ENCODE results near the gene FBXW11. TPM values are rescaled to one million over a fixed set of nuclear protein-coding genes. Genes with fewer than 3 reads are reported as not detected.

Gene FBXW11
- total and polyA plus RNA-seq, 10 of the 15 experiments (the other 5 are each of a cell fraction or from before 2014, with no cell fraction given), result 4.3 to 61.5 (median 40.0) TPM

GRCh38 chr5:171978016-171978415 is 28.4 kb downstream of the FBXW11 start:
- H3K4me2 ChIP-seq (ENCODE audit: control insufficient read depth, insufficient read depth), result peak overlapping the region; percentile 83
- FAIRE-seq (no peak), ATAC-seq (peak; percentile 75), DNase-seq (ENCODE audit: low read depth, low spot score) (peak; percentile 70)
- in situ Hi-C loops (cut with MboI) (no loop called here), intact Hi-C loops (cut with micrococcal nuclease; ENCODE audit: unreplicated experiment) (no loop called here)
- no peaks in the 10 kb centered on the region for H4K20me1 ChIP-seq (ENCODE audit: control insufficient read depth, insufficient read depth)
- BruUV-seq (replicated peaks), result no TSS peak
- ChIA-PET SMC1A (ENCODE audit: uncharacterized antibody, unreplicated experiment) (interaction anchor here (0.5 to 2.8 kb wide), 11 partner anchors 8 to 189 kb away, joined by 3 to 16 read pairs (median 5); partner anchors contain the start of gene FBXW11), RAD21 (ENCODE audit: unreplicated experiment) (interaction anchor here (0.6 to 1.9 kb wide), 4 partner anchors 11 to 70 kb away, joined by 3 to 8 read pairs (median 5); partner anchors contain the start of gene FBXW11), CTCF (interaction anchor here (0.7 to 1.7 kb wide), 5 partner anchors 19 to 69 kb away, joined by 3 to 7 read pairs (median 4); partner anchors contain the start of gene FBXW11), POLR2A (interaction anchor here (0.7 to 2.2 kb wide), 3 partner anchors 11 to 17 kb away, joined by 4 to 8 read pairs (median 5); no protein-coding TSS in a partner anchor)
- peak overlapping the region; percentile 59; the same call in 1 of the 2 replicates for H3K4me3 ChIP-seq
- peak overlapping the region; percentile 94 for H3K27ac ChIP-seq (ENCODE audit: control insufficient read depth, insufficient read depth)
- H2AFZ ChIP-seq (ENCODE audit: control insufficient read depth, low read depth, low read length), result no peak overlapping the region
- peaks cover 0 to 6% of the 10 kb centered on the region in 2 experiments; a peak in 1 of 4 replicates for H3K36me3 ChIP-seq (ENCODE audit: control insufficient read depth in 2 of 2, insufficient read depth in 2 of 2, low read length in 1 of 2)
- 0% methylated on average over 1 of the region's 1 CpG for WGBS (ENCODE audit: insufficient coverage, insufficient replicate concordance, low lambda C conversion rate, missing lambda C conversion rate)
- H3K9me3 ChIP-seq (replicated peaks; ENCODE audit: control insufficient read depth, insufficient read depth, low read length), result peaks cover 16% of the 10 kb centered on the region
- H3K27me3 ChIP-seq (replicated peaks in 1 of 2; ENCODE audit: control insufficient read depth in 2 of 2, insufficient read depth in 2 of 2, low read length in 1 of 2), result no peaks in the 10 kb centered on the region
- H3K9ac ChIP-seq (ENCODE audit: control insufficient read depth, insufficient read depth, low read length), result peak overlapping the region; percentile 64
- H3K79me2 ChIP-seq (ENCODE audit: control insufficient read depth, insufficient read depth, low read length), result peaks cover 87% of the 10 kb centered on the region
- peaks cover 38% of the 10 kb centered on the region for H3K4me1 ChIP-seq (ENCODE audit: control insufficient read depth, insufficient read depth, low read length)
- peak; percentile 48 for TF ChIP-seq CREM (IDR thresholded peaks at IDR 0.05; ENCODE audit: low read depth)
- no peak for TF ChIP-seq USF2 (IDR thresholded peaks at IDR 0.05; ENCODE audit: borderline replicate concordance, low read depth, low read length)
- no peak for TF ChIP-seq ZSCAN29 (IDR thresholded peaks at IDR 0.05)
- TF ChIP-seq BCL3 (IDR thresholded peaks at IDR 0.05; ENCODE audit: borderline replicate concordance, insufficient read depth, low read depth, low read length, poor library complexity, severe bottlenecking), result peak; percentile 54
- TF ChIP-seq RFX5 (IDR thresholded peaks at IDR 0.05; ENCODE audit: low read depth, low read length), result no peak
- TF ChIP-seq PAX5 (IDR thresholded peaks at IDR 0.05; ENCODE audit: borderline replicate concordance, low read depth, low read length), result 0 out of 2 replicates have a peak, but pooled peaks have one; percentile 39
- TF ChIP-seq RELA (IDR thresholded peaks at IDR 0.05; ENCODE audit: borderline replicate concordance, partially characterized antibody), result no peak
- peak; percentile 43; the same call in 1 of the 2 replicates for TF ChIP-seq SPI1 (IDR thresholded peaks at IDR 0.05; ENCODE audit: borderline replicate concordance, insufficient read depth, low read depth, low read length)
- TF ChIP-seq ZNF274 (IDR thresholded peaks at IDR 0.05; ENCODE audit: insufficient read depth, insufficient read length), result no peak
- TF ChIP-seq POLR2AphosphoS5 (IDR thresholded peaks at IDR 0.05; ENCODE audit: low read length), result no peak
- peak; percentile 71 for TF ChIP-seq MEF2B (IDR thresholded peaks at IDR 0.05; ENCODE audit: partially characterized antibody, poor library complexity, severe bottlenecking)
- TF ChIP-seq EP300 (IDR thresholded peaks at IDR 0.05; ENCODE audit: borderline replicate concordance in 1 of 2, control insufficient read depth in 1 of 2, low read depth in 2 of 2, low read length in 2 of 2), result peak in 1 of 2 experiments; percentile 40; a peak in 1 of 4 replicates
- peak; percentile 40; the same call in 1 of the 2 replicates for TF ChIP-seq ATF7 (IDR thresholded peaks at IDR 0.05; ENCODE audit: low read depth)
- peak; percentile 59; the same call in 1 of the 2 replicates for TF ChIP-seq JUNB (IDR thresholded peaks at IDR 0.05)
- TF ChIP-seq MEF2A (IDR thresholded peaks at IDR 0.05; ENCODE audit: insufficient read depth, low read depth, low read length), result peak; percentile 92
- TF ChIP-seq HSF1 (IDR thresholded peaks at IDR 0.05; ENCODE audit: low read depth, low read length), result no peak
- no peak for TF ChIP-seq SMC3 (IDR thresholded peaks at IDR 0.05; ENCODE audit: borderline replicate concordance, low read length)
- TF ChIP-seq CHD1 (IDR thresholded peaks at IDR 0.05; ENCODE audit: low read depth, low read length), result no peak
- no peak for TF ChIP-seq ZNF622 (IDR thresholded peaks at IDR 0.05)
- peak in 1 of 2 experiments; percentile 25; a peak in 2 of 4 replicates for TF ChIP-seq BHLHE40 (IDR thresholded peaks at IDR 0.05; ENCODE audit: borderline replicate concordance in 1 of 2, low read depth in 2 of 2, low read length in 1 of 2)
- TF ChIP-seq NFIC (IDR thresholded peaks at IDR 0.05; ENCODE audit: low read depth, low read length), result peak; percentile 71; the same call in 1 of the 2 replicates
